ENCODE data around the gene AEBP1.

The AEBP1 gene
- long read RNA-seq, result 0 reads

GRCh38 chr7:44103923-44104859 is at the start of gene AEBP1:
AEBP1 (plus strand) TSS chr7:44104345; CDS start chr7:44104666, 321 bp downstream.
- H3K27me3 ChIP-seq (ENCODE audit: insufficient read depth, poor library complexity, severe bottlenecking), result peaks cover 6% of the 10 kb centered on the region
- DNase-seq (ENCODE audit: low read depth in 1 of 2, low spot score in 1 of 2), result no peak
- no peak within 1 kb of the TSS for H3K4me3 ChIP-seq (replicated peaks; ENCODE audit: insufficient read depth, low read length)
- H3K27ac ChIP-seq (replicated peaks), result no peak within 1 kb of the TSS
- TF ChIP-seq SPI1 (IDR thresholded peaks at IDR 0.05; ENCODE audit: borderline replicate concordance, low read depth) (no peak), REST (IDR thresholded peaks at IDR 0.05; ENCODE audit: insufficient replicate concordance, low read depth) (no peak), GABPA (IDR thresholded peaks at IDR 0.05; ENCODE audit: low read depth) (no peak), CTCF (IDR thresholded peaks at IDR 0.05; ENCODE audit: insufficient read depth, low read length) (no peak), POLR2AphosphoS5 (IDR thresholded peaks at IDR 0.05; ENCODE audit: low read depth) (no peak)

GRCh38 chr7:44056681-44057080 is 47.5 kb upstream of the AEBP1 start:
- TF ChIP-seq CTCF (IDR thresholded peaks at IDR 0.05; ENCODE audit: insufficient read depth, low read length) (no peak), POLR2AphosphoS5 (IDR thresholded peaks at IDR 0.05; ENCODE audit: low read depth) (no peak), SPI1 (IDR thresholded peaks at IDR 0.05; ENCODE audit: borderline replicate concordance, low read depth) (no peak), GABPA (IDR thresholded peaks at IDR 0.05; ENCODE audit: low read depth) (no peak), REST (IDR thresholded peaks at IDR 0.05; ENCODE audit: insufficient replicate concordance, low read depth) (no peak)
- no peak overlapping the region for H3K4me3 ChIP-seq (replicated peaks; ENCODE audit: insufficient read depth, low read length)
- no peak for DNase-seq (ENCODE audit: low read depth in 1 of 2, low spot score in 1 of 2)
- no peak overlapping the region for H3K27ac ChIP-seq (replicated peaks)
- no peaks in the 10 kb centered on the region for H3K27me3 ChIP-seq (ENCODE audit: insufficient read depth, poor library complexity, severe bottlenecking)

- TF ChIP-seq REST (IDR thresholded peaks at IDR 0.05; ENCODE audit: insufficient replicate concordance, low read depth), result no peak
- TF ChIP-seq GABPA (IDR thresholded peaks at IDR 0.05; ENCODE audit: low read depth), result no peak
- DNase-seq (ENCODE audit: low read depth in 1 of 2, low spot score in 1 of 2), result no peak
- Histone ChIP-seq H3K4me3 (replicated peaks; ENCODE audit: insufficient read depth, low read length) (no peak overlapping the region), H3K27ac (replicated peaks) (no peak overlapping the region), H3K27me3 (ENCODE audit: insufficient read depth, poor library complexity, severe bottlenecking) (no peaks in the 10 kb centered on the region)
These were observed 46.8 kb upstream of the AEBP1 start for GRCh38 chr7:44057181-44057848.

Data from HL-60 (cell line).